MCF 10A (cell line): ENCODE data around the gene RALGDS. TPM values are rescaled to one million over a fixed set of nuclear protein-coding genes. Genes with fewer than 3 reads are reported as not detected.

ENCODE experiments used
- BruUV-seq: library from RNA; stranded (reverse); fragments of 400-500 nt; replicated peaks from 2 replicates; lab custom pipeline; 2021; lab: Mats Ljungman, UMichigan
- CTCF ChIA-PET: fragments of 300-600 bp; sonication (Branson Sonifier 250); formaldehyde crosslinking; extraction: SDS; loops from one replicate; lab custom pipeline; 2021; ENCODE audit warnings: antibody characterized with exemption, inconsistent platforms; lab: Yijun Ruan, JAX
- POLR2A ChIA-PET: fragments of 300-600, 350-650 bp; sonication (Branson Sonifier 250); formaldehyde crosslinking; extraction: SDS; loops from one replicate; lab custom pipeline; 2020; ENCODE audit warnings: antibody characterized with exemption, inconsistent platforms; lab: Yijun Ruan, JAX
- DNase-seq: peaks from one replicate; pipeline ENCODE4 v3.0.0-alpha.2; 2018; ENCODE audit not compliant: unreplicated experiment
- H3K27ac Mint-ChIP-seq: one replicate; pipeline ENCODE4 v1.8.0; 2022; ENCODE audit warnings: mild to moderate bottlenecking, low read depth, mixed read lengths; ENCODE audit not compliant: unreplicated experiment
- H3K27me3 Mint-ChIP-seq: one replicate; pipeline ENCODE4 v1.8.0; 2022; ENCODE audit warnings: mixed read lengths; ENCODE audit not compliant: insufficient read depth, unreplicated experiment
- H3K36me3 Mint-ChIP-seq: one replicate; pipeline ENCODE4 v1.8.0; 2022; ENCODE audit warnings: mild to moderate bottlenecking, moderate library complexity, mixed read lengths; ENCODE audit not compliant: insufficient read depth, unreplicated experiment
- H3K4me1 Mint-ChIP-seq: one replicate; pipeline ENCODE4 v1.8.0; 2022; ENCODE audit warnings: mixed read lengths; ENCODE audit not compliant: insufficient read depth, unreplicated experiment
- H3K4me3 Mint-ChIP-seq: one replicate; pipeline ENCODE4 v1.8.0; 2022; ENCODE audit warnings: mild to moderate bottlenecking, moderate library complexity, mixed read lengths; ENCODE audit not compliant: unreplicated experiment
- H3K9me3 Mint-ChIP-seq: one replicate; pipeline ENCODE4 v1.8.0; 2022; ENCODE audit warnings: mixed read lengths; ENCODE audit not compliant: unreplicated experiment
- intact Hi-C: fragments of 100-400 bp; cut with micrococcal nuclease; formaldehyde crosslinking; loops from 2 replicates; pipeline ENCODE4 v1.14.1; 2022
- total RNA-seq: library from RNA; stranded (reverse); gene quantifications from 2 replicates; pipeline ENCODE4 v1.2.3, GENCODE V29; 2022
- TF ChIP-seq, protein P1 (sequence below): fragments of 200-600 bp; IDR thresholded peaks from one replicate; pipeline ENCODE4 v1.8.0; 2022; ENCODE audit warnings: antibody characterized with exemption, mild to moderate bottlenecking; ENCODE audit not compliant: unreplicated experiment

Gene RALGDS
- total RNA-seq, 1 experiment from 2014 or later, result 14.2 TPM

DNA sequence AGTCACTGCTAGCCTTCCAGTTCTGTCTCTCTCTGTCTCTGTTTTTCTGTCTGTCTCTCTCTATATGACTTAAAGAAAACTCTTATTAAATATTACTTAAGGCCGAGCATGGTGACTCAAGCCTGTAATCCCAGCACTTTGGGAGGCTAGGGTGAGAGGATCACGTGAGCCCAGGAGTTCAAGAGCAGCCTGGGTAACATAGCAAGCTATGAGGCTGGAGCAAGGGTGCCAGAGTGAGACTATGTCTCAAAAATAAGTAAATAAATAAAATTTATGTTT, 44.4 kb upstream of the RALGDS start:
- intact Hi-C loops, result no loop called here
- H3K4me3 Mint-ChIP-seq, result no peak overlapping the region
- no peak overlapping the region for H3K27ac Mint-ChIP-seq
- H3K4me1 Mint-ChIP-seq, result no peaks in the 10 kb centered on the region
- DNase-seq, result no peak
- no TSS peak for BruUV-seq
- POLR2A ChIA-PET, result no interaction called here
- H3K36me3 Mint-ChIP-seq, result no peaks in the 10 kb centered on the region
- no peaks in the 10 kb centered on the region for H3K9me3 Mint-ChIP-seq
- H3K27me3 Mint-ChIP-seq, result no peaks in the 10 kb centered on the region
- TF ChIP-seq, protein P1, sequence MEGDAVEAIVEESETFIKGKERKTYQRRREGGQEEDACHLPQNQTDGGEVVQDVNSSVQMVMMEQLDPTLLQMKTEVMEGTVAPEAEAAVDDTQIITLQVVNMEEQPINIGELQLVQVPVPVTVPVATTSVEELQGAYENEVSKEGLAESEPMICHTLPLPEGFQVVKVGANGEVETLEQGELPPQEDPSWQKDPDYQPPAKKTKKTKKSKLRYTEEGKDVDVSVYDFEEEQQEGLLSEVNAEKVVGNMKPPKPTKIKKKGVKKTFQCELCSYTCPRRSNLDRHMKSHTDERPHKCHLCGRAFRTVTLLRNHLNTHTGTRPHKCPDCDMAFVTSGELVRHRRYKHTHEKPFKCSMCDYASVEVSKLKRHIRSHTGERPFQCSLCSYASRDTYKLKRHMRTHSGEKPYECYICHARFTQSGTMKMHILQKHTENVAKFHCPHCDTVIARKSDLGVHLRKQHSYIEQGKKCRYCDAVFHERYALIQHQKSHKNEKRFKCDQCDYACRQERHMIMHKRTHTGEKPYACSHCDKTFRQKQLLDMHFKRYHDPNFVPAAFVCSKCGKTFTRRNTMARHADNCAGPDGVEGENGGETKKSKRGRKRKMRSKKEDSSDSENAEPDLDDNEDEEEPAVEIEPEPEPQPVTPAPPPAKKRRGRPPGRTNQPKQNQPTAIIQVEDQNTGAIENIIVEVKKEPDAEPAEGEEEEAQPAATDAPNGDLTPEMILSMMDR, result no peak
- CTCF ChIA-PET, result interaction anchor here (2.1 kb wide), 1 partner anchor 18 kb away, joined by 9 read pairs; no protein-coding TSS in a partner anchor

DNA sequence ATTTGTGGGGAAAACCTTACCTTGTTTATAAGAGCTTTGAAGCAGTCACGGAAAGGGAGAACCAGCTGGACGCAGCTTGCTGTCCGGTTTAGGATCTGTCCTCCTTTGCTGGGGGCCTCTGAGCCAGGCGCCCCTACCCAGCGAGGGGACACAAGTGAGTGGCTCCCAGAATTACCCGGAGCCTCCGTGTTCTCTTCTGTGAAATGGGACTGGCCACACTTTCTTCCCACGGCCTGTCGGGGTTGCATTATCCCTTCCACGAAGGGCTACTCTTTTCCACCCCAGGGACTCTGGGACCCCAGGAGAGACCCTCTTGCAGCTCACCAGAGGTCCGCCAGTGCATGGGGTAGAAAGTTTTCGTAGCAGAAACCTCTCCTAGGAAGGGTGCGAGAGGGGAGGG, 43.2 kb upstream of the RALGDS start:
- Mint-ChIP-seq H3K9me3 (no peaks in the 10 kb centered on the region), H3K4me3 (no peak overlapping the region), H3K36me3 (no peaks in the 10 kb centered on the region), H3K4me1 (no peaks in the 10 kb centered on the region), H3K27ac (no peak overlapping the region), H3K27me3 (no peaks in the 10 kb centered on the region)
- ChIA-PET POLR2A (interaction anchor here (0.6 to 0.7 kb wide), 2 partner anchors 13 to 17 kb away, joined by 3 to 4 read pairs; no protein-coding TSS in a partner anchor), CTCF (no interaction called here)
- TF ChIP-seq, protein P1, result no peak
- no TSS peak for BruUV-seq
- intact Hi-C loops, result no loop called here
- no peak for DNase-seq

DNA sequence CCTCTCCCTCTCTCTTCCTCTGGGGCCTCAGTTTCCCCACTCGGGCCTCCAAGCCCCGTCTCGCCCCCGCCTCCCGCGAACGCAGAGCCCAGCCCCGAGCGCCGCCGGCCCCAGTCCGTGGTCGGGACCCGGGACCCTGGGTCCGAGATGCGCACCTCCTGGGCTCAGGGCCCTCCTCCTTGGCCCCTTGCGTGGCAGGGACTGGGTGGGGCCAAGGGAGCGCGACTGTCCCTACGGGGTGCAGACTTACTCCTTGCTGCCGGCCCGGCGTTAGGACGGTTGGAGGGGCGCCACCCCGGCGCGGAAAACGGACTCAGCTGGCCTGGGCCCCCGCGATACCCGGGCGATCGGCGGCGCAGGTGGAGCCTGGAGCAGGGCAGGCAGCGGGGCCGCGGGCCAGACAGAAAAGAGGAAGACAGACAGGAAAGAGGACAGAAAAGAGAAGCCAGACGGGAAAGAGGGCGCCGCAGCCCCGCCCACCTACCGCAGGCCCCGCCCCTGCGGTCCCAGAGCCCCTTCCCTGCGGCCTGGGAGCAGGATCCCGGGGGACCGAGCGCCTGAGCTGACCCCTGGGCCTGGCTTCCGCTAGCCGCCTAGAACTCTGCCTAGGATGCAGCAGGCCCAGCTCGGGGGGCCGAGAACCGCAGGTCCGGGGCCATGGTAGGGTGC, 42.6 kb upstream of the RALGDS start, which contains the start of gene GBGT1:
TSS of gene GBGT1 (minus strand) at position 411 of the 669 bp plus-strand sequence. CDS start 1,502 bp downstream, outside the sequence.
- H3K9me3 Mint-ChIP-seq, result no peaks in the 10 kb centered on the region
- TF ChIP-seq, protein P1, result no peak
- H3K4me1 Mint-ChIP-seq, result no peaks in the 10 kb centered on the region
- ChIA-PET CTCF (no interaction called here), POLR2A (interaction anchor here (0.6 to 0.7 kb wide), 2 partner anchors 14 to 16 kb away, joined by 3 to 4 read pairs; no protein-coding TSS in a partner anchor)
- H3K27ac Mint-ChIP-seq, result no peak within 1 kb of the TSS
- BruUV-seq, result no TSS peak
- intact Hi-C loops, result no loop called here
- H3K36me3 Mint-ChIP-seq, result no peaks in the 10 kb centered on the region
- no peak for DNase-seq
- H3K27me3 Mint-ChIP-seq, result no peaks in the 10 kb centered on the region
- no peak within 1 kb of the TSS for H3K4me3 Mint-ChIP-seq

DNA sequence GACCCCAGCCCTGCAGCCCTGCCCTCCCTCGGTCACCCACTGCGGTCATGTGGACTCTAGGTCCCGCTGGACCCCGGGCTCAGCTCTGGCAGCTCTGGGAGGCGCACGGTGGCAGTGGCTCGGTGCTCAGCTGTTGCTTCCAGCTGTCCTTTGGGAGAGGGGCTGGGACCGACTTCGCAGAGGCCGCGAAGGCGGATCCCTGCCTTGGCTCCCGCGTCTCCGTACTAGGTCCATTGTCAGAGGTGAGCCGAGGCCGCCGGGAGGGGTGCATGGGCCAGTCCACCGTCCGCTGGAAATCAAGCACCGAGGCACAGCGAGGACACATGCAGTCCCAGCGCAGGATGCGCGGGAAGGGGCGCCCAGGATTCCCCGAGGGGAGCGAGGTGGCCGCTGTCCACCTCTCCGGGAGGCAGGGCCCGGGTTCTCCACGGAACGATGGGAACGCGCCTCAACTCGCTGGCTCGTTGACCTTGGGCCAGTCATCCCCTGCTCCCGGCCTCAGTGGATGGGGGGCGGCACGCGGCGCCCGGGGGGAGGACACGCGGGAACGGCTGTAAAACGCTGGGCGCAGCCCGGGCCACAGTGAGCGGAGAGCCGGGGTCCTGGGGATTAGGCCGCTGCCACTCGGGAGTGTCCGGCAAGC, 41.9 kb upstream of the RALGDS start:
- no peak overlapping the region for H3K4me3 Mint-ChIP-seq
- ChIA-PET CTCF (no interaction called here), POLR2A (no interaction called here)
- H3K27ac Mint-ChIP-seq, result no peak overlapping the region
- no peaks in the 10 kb centered on the region for H3K27me3 Mint-ChIP-seq
- H3K4me1 Mint-ChIP-seq, result no peaks in the 10 kb centered on the region
- intact Hi-C loops, result no loop called here
- no TSS peak for BruUV-seq
- TF ChIP-seq, protein P1, result no peak
- DNase-seq, result no peak
- H3K9me3 Mint-ChIP-seq, result no peaks in the 10 kb centered on the region
- H3K36me3 Mint-ChIP-seq, result no peaks in the 10 kb centered on the region
